ENCODE measurements around the gene EZH2. TPM values are rescaled to one million over a fixed set of nuclear protein-coding genes. Genes with fewer than 3 reads are reported as not detected.

EZH2 gene
- total RNA-seq, 4 donors from 2014 or later: 1.1 to 4.9 (median 2.2) TPM

DNA sequence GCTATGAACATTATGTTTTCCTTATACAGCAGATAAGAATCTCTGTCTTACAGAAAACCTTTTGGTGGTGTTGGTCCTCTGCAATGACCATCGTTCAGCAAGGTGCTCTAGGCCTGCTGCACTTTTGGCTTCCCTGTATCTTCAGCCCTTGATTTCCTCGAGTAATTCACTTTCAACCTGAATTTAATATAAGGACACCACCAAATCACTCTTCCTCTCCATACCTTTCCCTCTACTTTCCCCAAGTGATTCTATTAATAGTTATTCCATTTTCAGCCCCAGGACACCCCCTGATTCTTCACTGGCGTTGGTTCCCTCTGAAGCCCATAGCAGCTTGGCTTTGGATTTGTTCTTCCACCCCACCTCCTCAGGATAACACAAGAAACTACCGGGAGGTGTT lies 72.2 kb downstream of the EZH2 start:
- TF ChIP-seq, protein P1, sequence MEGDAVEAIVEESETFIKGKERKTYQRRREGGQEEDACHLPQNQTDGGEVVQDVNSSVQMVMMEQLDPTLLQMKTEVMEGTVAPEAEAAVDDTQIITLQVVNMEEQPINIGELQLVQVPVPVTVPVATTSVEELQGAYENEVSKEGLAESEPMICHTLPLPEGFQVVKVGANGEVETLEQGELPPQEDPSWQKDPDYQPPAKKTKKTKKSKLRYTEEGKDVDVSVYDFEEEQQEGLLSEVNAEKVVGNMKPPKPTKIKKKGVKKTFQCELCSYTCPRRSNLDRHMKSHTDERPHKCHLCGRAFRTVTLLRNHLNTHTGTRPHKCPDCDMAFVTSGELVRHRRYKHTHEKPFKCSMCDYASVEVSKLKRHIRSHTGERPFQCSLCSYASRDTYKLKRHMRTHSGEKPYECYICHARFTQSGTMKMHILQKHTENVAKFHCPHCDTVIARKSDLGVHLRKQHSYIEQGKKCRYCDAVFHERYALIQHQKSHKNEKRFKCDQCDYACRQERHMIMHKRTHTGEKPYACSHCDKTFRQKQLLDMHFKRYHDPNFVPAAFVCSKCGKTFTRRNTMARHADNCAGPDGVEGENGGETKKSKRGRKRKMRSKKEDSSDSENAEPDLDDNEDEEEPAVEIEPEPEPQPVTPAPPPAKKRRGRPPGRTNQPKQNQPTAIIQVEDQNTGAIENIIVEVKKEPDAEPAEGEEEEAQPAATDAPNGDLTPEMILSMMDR (IDR thresholded peaks at IDR 0.05; ENCODE audit: low read depth): no peak

GRCh38 chr7:148809856-148810255 lies 74.2 kb downstream of the EZH2 start:
- TF ChIP-seq, protein P1 (IDR thresholded peaks at IDR 0.05; ENCODE audit: low read depth): no peak

- TF ChIP-seq, protein P1 (IDR thresholded peaks at IDR 0.05; ENCODE audit: low read depth): no peak
These were observed 76.7 kb downstream of the EZH2 start for GRCh38 chr7:148807436-148807835.

DNA sequence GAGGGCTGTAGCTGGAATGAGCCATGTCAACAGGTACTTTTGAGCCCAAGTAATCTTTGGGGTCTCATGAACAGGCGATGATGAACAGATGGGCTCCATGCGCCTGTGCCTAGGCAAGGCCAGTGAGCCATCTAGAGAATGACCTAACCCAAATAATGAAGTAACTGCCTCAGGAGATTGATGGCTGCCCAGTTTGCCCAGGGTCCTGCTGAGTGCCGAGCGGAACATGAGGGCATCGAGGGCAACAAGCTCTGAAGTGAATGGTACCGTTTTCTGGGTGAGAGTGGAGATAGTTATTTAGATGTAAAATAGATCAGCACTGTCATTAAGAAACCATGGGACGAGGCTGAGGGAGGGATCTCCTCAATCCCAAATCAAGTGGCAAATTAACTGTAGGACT lies 77.9 kb downstream of the EZH2 start:
- TF ChIP-seq, protein P1 (IDR thresholded peaks at IDR 0.05; ENCODE audit: low read depth): no peak

DNA sequence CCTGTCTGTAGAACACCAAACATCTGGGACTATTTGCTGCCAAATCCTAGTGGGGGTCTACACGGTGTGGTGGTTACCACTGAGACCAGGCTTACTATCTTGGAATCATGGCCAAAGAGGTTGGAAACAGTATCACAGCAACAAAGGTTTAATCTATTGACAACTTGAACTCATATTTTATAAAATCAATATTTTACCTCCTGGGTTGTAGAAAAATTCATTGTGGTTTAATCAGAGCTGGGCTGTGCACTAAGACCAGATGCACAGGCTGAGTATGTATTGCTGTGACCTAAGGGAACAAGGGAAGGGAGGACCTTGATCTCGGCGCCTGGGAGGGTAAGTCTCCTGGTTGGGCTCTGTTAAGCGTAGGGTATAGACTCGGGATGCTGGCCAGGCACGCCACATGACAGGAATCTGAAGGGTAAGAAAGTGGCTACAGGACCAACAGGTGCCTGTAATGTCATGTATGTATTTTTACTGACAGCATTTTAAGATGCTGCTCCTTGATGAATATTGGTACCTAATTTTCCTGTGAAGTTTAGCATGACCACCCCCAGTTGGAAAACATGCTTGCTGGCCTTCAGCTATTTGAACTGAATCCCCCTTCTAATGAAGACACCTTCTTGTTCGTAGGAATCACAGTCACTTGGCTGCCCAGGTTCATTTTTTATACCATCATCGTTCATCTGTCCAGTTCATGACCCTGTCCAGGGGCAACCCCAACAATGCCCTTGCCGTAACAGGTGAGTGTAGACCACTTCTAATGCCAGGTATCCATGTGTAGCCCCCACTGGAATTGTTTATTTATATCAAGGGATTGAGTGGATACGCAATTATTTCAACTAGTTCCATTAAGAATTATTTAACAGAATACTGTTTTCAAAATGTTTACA lies 79.5 kb downstream of the EZH2 start:
- TF ChIP-seq, protein P1 (IDR thresholded peaks at IDR 0.05; ENCODE audit: low read depth): no peak

- TF ChIP-seq, protein P1 (IDR thresholded peaks at IDR 0.05; ENCODE audit: low read depth): no peak
These were observed 81.0 kb downstream of the EZH2 start for GRCh38 chr7:148803094-148803493.

- TF ChIP-seq, protein P1 (IDR thresholded peaks at IDR 0.05; ENCODE audit: low read depth): no peak
These were observed 82.0 kb downstream of the EZH2 start for GRCh38 chr7:148802101-148802493.

Data from subcutaneous adipose tissue (tissue), 4 donors.